ENCODE results near the gene C1S.

- TF ChIP-seq CTCF (IDR thresholded peaks at IDR 0.05; ENCODE audit: extremely low read depth in 1 of 2, insufficient read depth in 1 of 2, low read depth in 1 of 2, low read length in 2 of 2): no peak
- no peak for TF ChIP-seq POLR2A (IDR thresholded peaks at IDR 0.05; ENCODE audit: low read depth, low read length)
- no peak for TF ChIP-seq POLR2AphosphoS5 (IDR thresholded peaks at IDR 0.05; ENCODE audit: insufficient read depth, low read depth, low read length)
- no peak for TF ChIP-seq MAX (IDR thresholded peaks at IDR 0.05; ENCODE audit: insufficient read depth, insufficient read length)
- no peak for TF ChIP-seq MYC (IDR thresholded peaks at IDR 0.05; ENCODE audit: low read depth, low read length)
- no peak for TF ChIP-seq EZH2 (IDR thresholded peaks at IDR 0.05; ENCODE audit: borderline replicate concordance, low read depth, low read length, severe bottlenecking)
Measured at GRCh38 chr12:7032990-7033389, 27.5 kb upstream of the C1S start.

Data from endothelial cell of umbilical vein (primary cell).